OCI-LY1 (cell line): Measurements from ENCODE around the gene KANSL3.

Experiments
- H2AFZ ChIP-seq: fragments of 200-600 bp; sonication (generic), shearing (Covaris generic); 2 replicates; pipeline ENCODE4 v1.6.0; 2014; ENCODE audit warnings: antibody characterized with exemption, mild to moderate bottlenecking, low read length
- H3F3A ChIP-seq: fragments of 200-600 bp; sonication (generic), shearing (Covaris generic); 2 replicates; pipeline ENCODE4 v1.6.0; 2014; ENCODE audit warnings: mild to moderate bottlenecking, antibody characterized with exemption, low read length, moderate library complexity; ENCODE audit not compliant: insufficient read depth
- H3K27ac ChIP-seq: fragments of 200-600 bp; sonication (generic); 2 replicates; pipeline ENCODE4 v1.5.1; 2014; ENCODE audit warnings: low read length, mixed run types, mild to moderate bottlenecking, low read depth; ENCODE audit not compliant: poor library complexity, severe bottlenecking
- H3K27me3 ChIP-seq: fragments of 200-600 bp; sonication (generic); 2 replicates; pipeline ENCODE4 v1.6.0; 2014; ENCODE audit warnings: antibody characterized with exemption, mild to moderate bottlenecking, low read length, moderate library complexity; ENCODE audit not compliant: insufficient read depth
- H3K36me3 ChIP-seq: fragments of 200-600 bp; sonication (generic); 2 replicates; pipeline ENCODE4 v1.6.1; 2014; ENCODE audit warnings: mild to moderate bottlenecking, antibody characterized with exemption, low read length, moderate library complexity, mixed read lengths; ENCODE audit not compliant: insufficient read depth
- H3K4me1 ChIP-seq: fragments of 200-600 bp; sonication (generic); 2 replicates; pipeline ENCODE4 v1.5.1; 2014; ENCODE audit warnings: mild to moderate bottlenecking, low read length, moderate library complexity; ENCODE audit not compliant: insufficient read depth, severe bottlenecking
- H3K4me2 ChIP-seq: fragments of 200-600 bp; sonication (generic), shearing (Covaris generic); 2 replicates; pipeline ENCODE4 v1.6.1; 2014; ENCODE audit warnings: low read length
- H3K4me3 ChIP-seq: fragments of 200-600 bp; sonication (generic); 2 replicates; pipeline ENCODE4 v1.5.1; 2014; ENCODE audit warnings: low read length, low read depth, mild to moderate bottlenecking, mixed read lengths; ENCODE audit not compliant: poor library complexity, severe bottlenecking
- H3K79me2 ChIP-seq: fragments of 200-600 bp; shearing (Covaris generic); 2 replicates; pipeline ENCODE4 v1.6.1; 2016; ENCODE audit warnings: mixed run types, low read length, mixed read lengths; ENCODE audit not compliant: insufficient read depth
- H3K9ac ChIP-seq: fragments of 200-600 bp; sonication (generic), shearing (Covaris generic); 2 replicates; pipeline ENCODE4 v1.6.1; 2014; ENCODE audit warnings: mild to moderate bottlenecking, low read length, mixed read lengths
- H3K9me2 ChIP-seq: fragments of 200-600 bp; sonication (generic), shearing (Covaris generic); 2 replicates; pipeline ENCODE4 v1.6.1; 2014; ENCODE audit warnings: low read depth, mild to moderate bottlenecking, low read length, mixed read lengths
- H3K9me3 ChIP-seq: fragments of 200-600 bp; shearing (Covaris generic); 2 replicates; pipeline ENCODE4 v1.6.1; 2014; ENCODE audit warnings: low read length, mixed read lengths
- H4K20me1 ChIP-seq: fragments of 200-600 bp; sonication (generic), shearing (Covaris generic); 2 replicates; pipeline ENCODE4 v1.6.0; 2016; ENCODE audit warnings: mild to moderate bottlenecking, low read length; ENCODE audit not compliant: insufficient read depth
- CTCF ChIP-seq: fragments of 200-600 bp; sonication (generic), shearing (Covaris generic); IDR thresholded peaks from 2 replicates; pipeline ENCODE4 v1.5.1; 2017; ENCODE audit warnings: mild to moderate bottlenecking, antibody characterized with exemption, low read length, moderate library complexity, mixed read lengths
- EZH2 ChIP-seq: fragments of 200-600 bp; sonication (generic), shearing (Covaris generic); IDR thresholded peaks from 2 replicates; pipeline ENCODE4 v1.8.0; 2017; ENCODE audit warnings: borderline replicate concordance, mixed run types, mild to moderate bottlenecking, antibody characterized with exemption, low read length, moderate library complexity, mixed read lengths

The KANSL3 gene

GRCh38 chr2:96548558-96549465 lies 89.3 kb downstream of the KANSL3 start:
- H3K9ac ChIP-seq: no peak overlapping the region
- H3F3A ChIP-seq: no peaks in the 10 kb centered on the region
- no peaks in the 10 kb centered on the region for H3K79me2 ChIP-seq
- no peak overlapping the region for H3K27ac ChIP-seq
- H3K27me3 ChIP-seq: no peaks in the 10 kb centered on the region
- no peaks in the 10 kb centered on the region for H3K9me3 ChIP-seq
- no peaks in the 10 kb centered on the region for H3K9me2 ChIP-seq
- no peaks in the 10 kb centered on the region for H3K4me1 ChIP-seq
- H2AFZ ChIP-seq: no peak overlapping the region
- H3K4me2 ChIP-seq: no peak overlapping the region
- no peaks in the 10 kb centered on the region for H3K36me3 ChIP-seq
- no peak overlapping the region for H3K4me3 ChIP-seq
- TF ChIP-seq CTCF (no peak), EZH2 (no peak)
- no peaks in the 10 kb centered on the region for H4K20me1 ChIP-seq

- Histone ChIP-seq H3F3A (no peaks in the 10 kb centered on the region), H3K4me3 (no peak overlapping the region), H2AFZ (no peak overlapping the region), H3K79me2 (no peaks in the 10 kb centered on the region), H3K27ac (no peak overlapping the region), H3K9me3 (no peaks in the 10 kb centered on the region), H3K9ac (no peak overlapping the region), H3K4me2 (no peak overlapping the region), H3K27me3 (no peaks in the 10 kb centered on the region), H4K20me1 (no peaks in the 10 kb centered on the region), H3K9me2 (no peaks in the 10 kb centered on the region), H3K36me3 (no peaks in the 10 kb centered on the region), H3K4me1 (no peaks in the 10 kb centered on the region)
- TF ChIP-seq CTCF (no peak), EZH2 (no peak)
Observed at GRCh38 chr2:96547731-96548171, 90.4 kb downstream of the KANSL3 start.

- Histone ChIP-seq H3K9me2 (no peaks in the 10 kb centered on the region), H3K36me3 (no peaks in the 10 kb centered on the region), H3F3A (no peaks in the 10 kb centered on the region), H3K9ac (no peak overlapping the region), H3K4me3 (no peak overlapping the region), H4K20me1 (no peaks in the 10 kb centered on the region), H3K4me2 (no peak overlapping the region), H3K9me3 (no peaks in the 10 kb centered on the region), H3K27ac (no peak overlapping the region), H3K27me3 (no peaks in the 10 kb centered on the region), H3K4me1 (no peaks in the 10 kb centered on the region), H2AFZ (no peak overlapping the region), H3K79me2 (no peaks in the 10 kb centered on the region)
- TF ChIP-seq CTCF (no peak), EZH2 (no peak)
Observed at GRCh38 chr2:96547203-96547641, 90.9 kb downstream of the KANSL3 start.
